Sigmoid colon (tissue), 7 donors: ENCODE data around the gene FKBP3. TPM values are rescaled to one million over a fixed set of nuclear protein-coding genes. Genes with fewer than 3 reads are reported as not detected.
"Not testable (repeated sequence)": the region's sequence is repeated elsewhere in the genome, so short reads cannot be mapped to it uniquely, and the experiment has no call there.

ENCODE experiments used
- DNase-seq: peaks from one replicate; pipeline ENCODE4 v3.0.0-alpha.2; 2019
- H3K27ac ChIP-seq, 4 donors: fragments of 200-600 bp; sonication (generic); one replicate each; pipeline ENCODE4 v1.5.1; 2016 to 2019; ENCODE audit warnings: mild to moderate bottlenecking in 1 of 4
- H3K27me3 ChIP-seq, 3 donors: fragments of 200-600 bp; sonication (generic); one replicate each; pipeline ENCODE4 v1.5.1; 2019; ENCODE audit warnings: mild to moderate bottlenecking in 1 of 3
- H3K36me3 ChIP-seq, 4 donors: fragments of 200-600 bp; sonication (generic); one replicate each; pipeline ENCODE4 v1.5.1; 2016 to 2019
- H3K4me1 ChIP-seq, 4 donors: fragments of 200-600 bp; sonication (generic); one replicate each; pipeline ENCODE4 v1.5.1; 2017 to 2019
- H3K4me3 ChIP-seq, 4 donors: fragments of 200-600 bp; sonication (generic); one replicate each; pipeline ENCODE4 v1.5.1; 2017 to 2019; ENCODE audit warnings: mild to moderate bottlenecking in 2 of 4, moderate library complexity in 1 of 4
- H3K9me3 ChIP-seq, 4 donors: fragments of 200-600 bp in 3 of 4; sonication (generic) in 3 of 4; one replicate each; pipeline versions ENCODE4 v1.5.1 to v1.6.1; 2013 to 2019
- EP300 ChIP-seq, 4 donors: sonication (generic); formaldehyde crosslinking; IDR thresholded peaks; one replicate each; pipeline ENCODE4 v1.6.1; 2017; ENCODE audit warnings: antibody characterized with exemption in 4 of 4
- POLR2A ChIP-seq, 2 donors: fragments of 450-650 bp; IDR thresholded peaks; one replicate each; pipeline ENCODE4 v1.6.1; 2016; ENCODE audit warnings: antibody characterized with exemption in 2 of 2, mild to moderate bottlenecking in 2 of 2, moderate library complexity in 2 of 2
- POLR2AphosphoS5 ChIP-seq, 4 donors: sonication (generic); formaldehyde crosslinking; IDR thresholded peaks; one replicate each; pipeline ENCODE4 v1.6.1; 2017; ENCODE audit warnings: antibody characterized with exemption in 4 of 4
- WGBS, 2 donors: extraction: QIAGEN DNeasy Blood & Tissue Kit; methylation state at CpG; one replicate each; pipeline ENCODE4 v1.1.7; 2013; 5-methylcytosine and 5-hydroxymethylcytosine counted together
- intact Hi-C: fragments of 100-400 bp; cut with DNase I; formaldehyde crosslinking; loops from one replicate; pipeline ENCODE4 v1.15.1; 2023
- polyA plus RNA-seq, 3 donors: library from polyadenylated mRNA; stranded (reverse); fragments of 200-250 nt; gene quantifications; one replicate each; pipeline ENCODE4 v1.2.3, GENCODE V29; 2013
- total RNA-seq, 4 donors: library from RNA; depleted of rRNA; stranded (reverse); fragments of >200 nt; gene quantifications; one replicate each; pipeline ENCODE4 v1.1.0, GENCODE V29; 2016
- TF ChIP-seq, protein P1 (sequence below), 4 experiments: fragments of 450-650 bp in 3 of 4; fragments of 200-600 bp in 1 of 4; IDR thresholded peaks; one replicate each; pipeline ENCODE4 v1.5.1; 2016 to 2019; ENCODE audit warnings: antibody characterized with exemption in 4 of 4, mild to moderate bottlenecking in 3 of 4, moderate library complexity in 2 of 4
- donor health status: healthy with polysubstance abuse.
- donor health status: Bipolar disorder and iron deficiency.
- donor health status: healthy.

The FKBP3 gene
- total and polyA plus RNA-seq, 7 donors = 32.6 to 113 (median 68.0) TPM

DNA sequence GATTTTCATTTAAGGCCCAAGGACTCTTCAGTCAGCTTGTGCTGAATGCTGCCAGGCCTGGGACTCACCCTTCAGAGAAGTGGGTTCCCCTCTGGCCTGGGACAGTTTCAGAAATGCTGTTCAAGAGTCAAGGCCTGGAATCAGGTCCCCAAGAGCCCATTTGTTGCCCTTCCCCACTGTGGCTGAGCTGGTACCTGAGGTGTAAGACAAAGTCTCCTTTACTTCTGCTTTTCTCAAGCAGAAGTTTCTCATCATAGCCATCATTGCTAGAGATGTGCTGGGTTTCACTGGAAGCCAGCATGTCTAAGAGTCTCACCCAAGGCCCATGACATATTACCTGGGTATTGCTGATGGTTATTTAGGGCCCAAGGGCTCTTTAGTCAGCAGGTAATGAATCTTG, 10.4 kb upstream of the FKBP3 start:
- Histone ChIP-seq H3K4me1 (no peaks in the 10 kb centered on the region), H3K27me3 (no peaks in the 10 kb centered on the region), H3K27ac (no peak overlapping the region), H3K9me3 (no peaks in the 10 kb centered on the region), H3K36me3 (no peaks in the 10 kb centered on the region), H3K4me3 (no peak overlapping the region)
- no peak for DNase-seq
- TF ChIP-seq EP300 (IDR thresholded peaks at IDR 0.05) (no peak), POLR2AphosphoS5 (IDR thresholded peaks at IDR 0.05) (no peak), POLR2A (IDR thresholded peaks at IDR 0.05) (no peak)
- TF ChIP-seq, protein P1, sequence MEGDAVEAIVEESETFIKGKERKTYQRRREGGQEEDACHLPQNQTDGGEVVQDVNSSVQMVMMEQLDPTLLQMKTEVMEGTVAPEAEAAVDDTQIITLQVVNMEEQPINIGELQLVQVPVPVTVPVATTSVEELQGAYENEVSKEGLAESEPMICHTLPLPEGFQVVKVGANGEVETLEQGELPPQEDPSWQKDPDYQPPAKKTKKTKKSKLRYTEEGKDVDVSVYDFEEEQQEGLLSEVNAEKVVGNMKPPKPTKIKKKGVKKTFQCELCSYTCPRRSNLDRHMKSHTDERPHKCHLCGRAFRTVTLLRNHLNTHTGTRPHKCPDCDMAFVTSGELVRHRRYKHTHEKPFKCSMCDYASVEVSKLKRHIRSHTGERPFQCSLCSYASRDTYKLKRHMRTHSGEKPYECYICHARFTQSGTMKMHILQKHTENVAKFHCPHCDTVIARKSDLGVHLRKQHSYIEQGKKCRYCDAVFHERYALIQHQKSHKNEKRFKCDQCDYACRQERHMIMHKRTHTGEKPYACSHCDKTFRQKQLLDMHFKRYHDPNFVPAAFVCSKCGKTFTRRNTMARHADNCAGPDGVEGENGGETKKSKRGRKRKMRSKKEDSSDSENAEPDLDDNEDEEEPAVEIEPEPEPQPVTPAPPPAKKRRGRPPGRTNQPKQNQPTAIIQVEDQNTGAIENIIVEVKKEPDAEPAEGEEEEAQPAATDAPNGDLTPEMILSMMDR (IDR thresholded peaks at IDR 0.05) = no peak
- intact Hi-C loops = no loop called here

DNA sequence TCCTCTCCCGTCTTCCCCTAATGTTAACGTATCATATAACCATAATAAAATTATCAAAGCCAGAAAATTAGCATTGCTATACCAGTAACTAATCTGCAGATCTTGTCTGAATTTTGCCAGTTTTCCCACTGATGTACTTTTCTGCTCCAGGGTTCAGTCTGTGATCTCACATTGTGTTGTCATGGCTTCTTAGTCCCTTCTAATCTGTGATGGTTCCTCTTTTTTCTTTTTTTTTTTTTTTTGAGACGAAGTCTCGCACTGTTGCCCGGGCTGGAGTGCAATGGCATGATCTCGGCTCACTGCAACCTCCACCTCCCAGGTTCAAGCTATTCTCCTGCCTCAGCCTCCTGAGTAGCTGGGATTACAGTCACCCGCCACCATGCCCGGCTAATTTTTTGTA, 7.8 kb upstream of the FKBP3 start:
- DNase-seq, intact Hi-C loops, H3K36me3 ChIP-seq, H3K4me1 ChIP-seq, H3K9me3 ChIP-seq, H3K4me3 ChIP-seq, H3K27me3 ChIP-seq, H3K27ac ChIP-seq: not testable (repeated sequence)
- WGBS, 2 donors = 88 to 92% methylated on average over 8 of the region's 8 CpGs

DNA sequence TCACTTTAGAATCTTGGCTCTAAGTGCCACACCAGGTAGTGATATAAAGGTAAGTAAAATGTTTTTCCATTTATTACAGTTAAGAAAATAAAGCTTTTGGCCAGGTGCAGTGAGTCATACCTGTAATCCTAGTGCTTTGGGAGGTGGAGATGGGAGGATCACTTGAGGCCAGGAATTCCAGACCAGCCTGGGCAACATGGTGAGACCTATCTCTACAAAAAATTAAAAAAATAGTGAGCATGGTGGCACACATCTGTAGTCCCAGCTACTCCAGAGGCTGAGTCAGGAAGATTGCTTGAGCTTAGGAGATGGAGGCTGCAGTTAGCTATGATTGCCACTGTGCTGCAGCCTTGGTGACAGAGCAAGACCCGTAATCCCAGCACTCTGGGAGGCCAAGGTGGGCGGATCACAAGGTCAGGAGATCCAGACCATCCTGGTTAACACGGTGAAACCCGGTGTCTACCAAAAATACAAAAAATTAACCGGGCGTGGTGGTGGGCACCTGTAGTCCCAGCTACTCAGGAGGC, 6.4 kb upstream of the FKBP3 start:
- TF ChIP-seq POLR2AphosphoS5 (IDR thresholded peaks at IDR 0.05) (no peak), EP300 (IDR thresholded peaks at IDR 0.05) (no peak), POLR2A (IDR thresholded peaks at IDR 0.05) (no peak)
- TF ChIP-seq, protein P1 (IDR thresholded peaks at IDR 0.05) = no peak
- Histone ChIP-seq H3K9me3 (no peaks in the 10 kb centered on the region), H3K27me3 (no peaks in the 10 kb centered on the region), H3K27ac (no peak overlapping the region), H3K36me3 (no peaks in the 10 kb centered on the region), H3K4me3 (no peak overlapping the region), H3K4me1 (peaks cover 0 to 21% (median 15%) of the 10 kb centered on the region in 4 donors)
- intact Hi-C loops = no loop called here
- DNase-seq = no peak
- WGBS, 2 donors = 97 to 98% methylated on average over 6 of the region's 6 CpGs

DNA sequence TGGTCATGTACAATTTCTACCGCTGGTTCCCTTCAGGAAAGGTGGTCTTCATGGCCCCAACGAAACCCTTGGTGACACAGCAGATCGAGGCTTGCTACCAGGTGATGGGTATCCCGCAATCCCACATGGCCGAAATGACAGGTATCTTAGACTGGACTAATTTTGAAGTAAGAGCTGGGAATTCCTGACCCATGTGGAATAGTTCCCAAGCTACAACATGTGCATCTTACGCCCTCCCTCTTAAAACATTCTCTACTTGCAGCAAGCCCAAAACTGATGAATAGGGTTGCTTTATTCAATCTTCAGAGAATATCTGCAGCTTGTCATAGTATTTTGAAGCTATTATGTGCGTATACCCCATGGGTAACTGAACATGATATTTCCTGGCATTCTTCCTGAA, 2.1 kb upstream of the FKBP3 start:
- Histone ChIP-seq H3K36me3 (no peaks in the 10 kb centered on the region), H3K27me3 (no peaks in the 10 kb centered on the region), H3K27ac (peak overlapping the region; percentile 86 to 89 (median 88)), H3K4me3 (peak overlapping the region; percentile 66 to 76 (median 72)), H3K9me3 (no peaks in the 10 kb centered on the region), H3K4me1 (peaks cover 0 to 31% (median 18%) of the 10 kb centered on the region in 4 donors)
- 1% methylated on average over 7 of the region's 7 CpGs for WGBS, 2 donors
- TF ChIP-seq, protein P1 (IDR thresholded peaks at IDR 0.05) = no peak
- TF ChIP-seq POLR2AphosphoS5 (IDR thresholded peaks at IDR 0.05) (no peak), EP300 (IDR thresholded peaks at IDR 0.05) (no peak), POLR2A (IDR thresholded peaks at IDR 0.05) (no peak)
- DNase-seq = no peak
- intact Hi-C loops = loop anchor here (5.0 kb wide), 2 partner anchors 116 to 131 kb away; partner anchors contain the start of gene MIS18BP1

DNA sequence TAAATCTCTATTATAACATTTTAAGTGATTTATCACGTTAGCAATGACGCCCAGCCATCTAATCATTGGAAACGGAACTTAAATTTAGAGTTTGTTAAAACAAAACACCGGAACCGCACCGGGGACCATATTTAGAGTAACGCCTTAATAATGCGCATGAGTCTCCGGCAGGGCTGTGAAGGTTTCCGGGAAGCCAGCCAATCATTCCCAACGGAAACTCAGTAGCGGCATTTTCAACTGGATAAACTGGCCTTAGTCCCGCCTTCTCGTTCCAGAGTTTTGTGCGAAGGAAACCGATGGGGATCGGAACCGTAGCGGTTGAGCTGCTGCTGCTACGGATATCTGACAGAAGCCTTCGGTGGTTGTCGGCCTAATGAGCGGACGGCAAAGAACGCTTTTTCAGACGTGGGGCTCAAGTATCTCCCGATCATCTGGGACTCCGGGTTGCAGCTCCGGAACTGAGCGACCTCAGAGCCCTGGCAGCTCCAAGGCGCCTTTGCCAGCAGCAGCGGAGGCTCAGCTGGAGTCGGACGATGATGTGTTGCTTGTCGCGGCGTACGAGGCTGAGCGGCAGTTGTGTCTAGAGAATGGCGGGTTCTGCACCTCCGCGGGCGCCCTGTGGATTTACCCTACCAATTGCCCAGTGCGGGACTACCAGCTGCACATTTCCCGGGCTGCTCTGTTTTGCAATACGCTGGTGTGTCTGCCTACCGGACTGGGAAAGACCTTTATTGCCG, 1.5 kb upstream of the FKBP3 start, which contains the start of gene FANCM:
TSS of gene FANCM (plus strand) at position 272 of the 737 bp plus-strand sequence. CDS start at position 374, 102 bp downstream.
- TF ChIP-seq POLR2A (IDR thresholded peaks at IDR 0.05) = no peak
- TF ChIP-seq EP300 (IDR thresholded peaks at IDR 0.05) = peak in 1 of 4 donors; percentile 31
- TF ChIP-seq POLR2AphosphoS5 (IDR thresholded peaks at IDR 0.05) = peak in 3 of 4 donors; percentile 60 to 78 (median 63)
- Histone ChIP-seq H3K36me3 (no peaks in the 10 kb centered on the region), H3K4me1 (peaks cover 0 to 31% (median 18%) of the 10 kb centered on the region in 4 donors), H3K27ac (peak within 1 kb of the TSS; percentile 86 to 89 (median 88)), H3K4me3 (peak within 1 kb of the TSS; percentile 66 to 76 (median 72)), H3K9me3 (no peaks in the 10 kb centered on the region), H3K27me3 (no peaks in the 10 kb centered on the region)
- intact Hi-C loops = loop anchor here (2.0 to 5.0 kb wide), 5 partner anchors 51 to 239 kb away; partner anchors contain the start of genes MIS18BP1 and PRPF39
- WGBS, 2 donors = 0% methylated on average over 48 of the region's 48 CpGs
- peak; percentile 97 for DNase-seq
